ENCODE measurements around the gene PDK3. TPM values are rescaled to one million over a fixed set of nuclear protein-coding genes. Genes with fewer than 3 reads are reported as not detected.

PDK3 gene
- polyA plus RNA-seq, 3 donors, result 12.2 to 34.0 (median 32.6) TPM

DNA sequence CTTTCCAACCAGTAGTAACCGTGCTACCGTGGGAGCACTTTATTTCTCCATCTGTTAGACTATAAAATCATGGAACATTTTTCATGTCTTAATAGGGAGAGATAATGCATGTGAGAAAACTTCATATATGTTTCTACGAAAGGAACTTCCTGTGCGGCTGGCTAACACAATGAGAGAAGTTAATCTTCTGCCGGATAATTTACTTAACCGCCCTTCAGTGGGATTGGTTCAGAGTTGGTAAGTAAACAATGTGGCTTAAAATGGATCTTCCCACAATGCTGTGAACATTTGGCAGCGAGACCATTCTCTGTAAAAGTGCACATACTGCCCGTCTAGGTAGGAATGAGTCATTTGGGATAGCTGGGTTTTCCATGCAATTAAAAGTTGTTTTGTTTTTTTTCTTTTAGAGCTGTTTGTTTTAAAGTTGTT, 29.6 kb downstream of the PDK3 start:
- Histone ChIP-seq H3K9me3 (replicated peaks in 1 of 2; ENCODE audit: control insufficient read depth in 1 of 2, insufficient read depth in 1 of 2, low read length in 2 of 2) (no peaks in the 10 kb centered on the region), H3K36me3 (replicated peaks in 1 of 2; ENCODE audit: control insufficient read depth in 1 of 2, insufficient read depth in 2 of 2, low read length in 2 of 2) (peaks cover 6 to 11% of the 10 kb centered on the region in 2 donors), H3K27ac (ENCODE audit: low read depth in 1 of 2, low read length in 2 of 2) (no peak overlapping the region), H3K27me3 (ENCODE audit: control insufficient read depth in 2 of 2, insufficient read depth in 2 of 2, low read length in 2 of 2) (no peaks in the 10 kb centered on the region), H3K4me2 (replicated peaks; ENCODE audit: extremely low read depth, low read length, poor library complexity, severe bottlenecking) (no peak overlapping the region), H3K4me1 (ENCODE audit: control insufficient read depth in 1 of 2, insufficient read depth in 2 of 2, low read length in 2 of 2) (peaks cover 6% of the 10 kb centered on the region in 2 donors), H2AFZ (ENCODE audit: insufficient read depth, low read depth, low read length, poor library complexity, severe bottlenecking) (no peak overlapping the region), H3K9ac (ENCODE audit: insufficient read depth, low read length, poor library complexity, severe bottlenecking) (no peak overlapping the region), H4K20me1 (ENCODE audit: insufficient read depth, low read length) (peaks cover 11% of the 10 kb centered on the region), H3K79me2 (ENCODE audit: insufficient read depth, low read length) (peaks cover 4% of the 10 kb centered on the region), H3K4me3 (replicated peaks in 1 of 3; ENCODE audit: low read depth in 2 of 3, low read length in 3 of 3) (no peak overlapping the region)
- peak in 1 of 3 donors; percentile 4 for DNase-seq
- intact Hi-C loops (cut with micrococcal nuclease), result loop anchor here in 1 of 2 donors (5.0 kb wide), 1 partner anchor 97 kb away; no protein-coding TSS in a partner anchor
- Mint-ChIP-seq H3K9me3 (no peaks in the 10 kb centered on the region), H3K27me3 (ENCODE audit: low read depth in 3 of 3) (peaks cover 0 to 2% (median 0%) of the 10 kb centered on the region in 3 donors), H3K27ac (peak overlapping the region in 1 of 7 donors; percentile 46), H3K36me3 (peaks cover 8 to 20% of the 10 kb centered on the region in 2 donors), H3K4me3 (peak overlapping the region in 1 of 2 donors; percentile 32), H3K4me1 (peaks cover 23% of the 10 kb centered on the region)
- no peak for TF ChIP-seq CTCF (IDR thresholded peaks at IDR 0.05)
- no CpG with 5 or more reads among the region's 8 CpGs for WGBS (ENCODE audit: insufficient coverage)

GRCh38 chrX:24495700-24496099, 30.6 kb downstream of the PDK3 start:
- Histone ChIP-seq H2AFZ (ENCODE audit: insufficient read depth, low read depth, low read length, poor library complexity, severe bottlenecking) (no peak overlapping the region), H3K27me3 (ENCODE audit: control insufficient read depth in 2 of 2, insufficient read depth in 2 of 2, low read length in 2 of 2) (no peaks in the 10 kb centered on the region), H3K9ac (ENCODE audit: insufficient read depth, low read length, poor library complexity, severe bottlenecking) (no peak overlapping the region), H3K4me1 (ENCODE audit: control insufficient read depth in 1 of 2, insufficient read depth in 2 of 2, low read length in 2 of 2) (peaks cover under 1 to 1% of the 10 kb centered on the region in 2 donors), H3K36me3 (replicated peaks in 1 of 2; ENCODE audit: control insufficient read depth in 1 of 2, insufficient read depth in 2 of 2, low read length in 2 of 2) (peaks cover 12 to 21% of the 10 kb centered on the region in 2 donors), H3K4me3 (replicated peaks in 1 of 3; ENCODE audit: low read depth in 2 of 3, low read length in 3 of 3) (no peak overlapping the region), H4K20me1 (ENCODE audit: insufficient read depth, low read length) (peaks cover 11% of the 10 kb centered on the region), H3K79me2 (ENCODE audit: insufficient read depth, low read length) (peaks cover 4% of the 10 kb centered on the region), H3K27ac (ENCODE audit: low read depth in 1 of 2, low read length in 2 of 2) (no peak overlapping the region), H3K9me3 (replicated peaks in 1 of 2; ENCODE audit: control insufficient read depth in 1 of 2, insufficient read depth in 1 of 2, low read length in 2 of 2) (no peaks in the 10 kb centered on the region), H3K4me2 (replicated peaks; ENCODE audit: extremely low read depth, low read length, poor library complexity, severe bottlenecking) (no peak overlapping the region)
- no CpG with 5 or more reads among the region's 6 CpGs for WGBS (ENCODE audit: insufficient coverage)
- peaks cover 12 to 27% of the 10 kb centered on the region in 2 donors for H3K36me3 Mint-ChIP-seq
- no peaks in the 10 kb centered on the region for H3K9me3 Mint-ChIP-seq
- intact Hi-C loops (cut with micrococcal nuclease), result loop anchor here in 1 of 2 donors (5.0 kb wide), 1 partner anchor 98 kb away; no protein-coding TSS in a partner anchor
- peaks cover 0 to 6% (median 0%) of the 10 kb centered on the region in 3 donors for H3K27me3 Mint-ChIP-seq (ENCODE audit: low read depth in 3 of 3)
- TF ChIP-seq CTCF (IDR thresholded peaks at IDR 0.05), result no peak
- H3K4me1 Mint-ChIP-seq, result peaks cover 17% of the 10 kb centered on the region
- DNase-seq, result no peak
- no peak overlapping the region for H3K27ac Mint-ChIP-seq
- no peak overlapping the region for H3K4me3 Mint-ChIP-seq

Measured in CD14-positive monocyte (primary cell).